SH-SY5Y (cell line): ENCODE measurements around the gene ROMO1.

Source experiments
- GATA2 ChIP-seq: IDR thresholded peaks from 2 replicates; pipeline ENCODE4 v1.6.1; 2011; ENCODE audit warnings: mild to moderate bottlenecking, low read depth, low read length
- GATA3 ChIP-seq: IDR thresholded peaks from 2 replicates; pipeline ENCODE4 v1.6.1; 2011; ENCODE audit warnings: low read depth, mild to moderate bottlenecking, low read length, moderate library complexity

- TF ChIP-seq GATA2 (no peak), GATA3 (no peak)
Measured at GRCh38 chr20:35732644-35732982, 33.4 kb downstream of the ROMO1 start.
